IgD-negative memory B cell (primary cell): Measurements from ENCODE around the gene CLIC5. TPM values are rescaled to one million over a fixed set of nuclear protein-coding genes. Genes with fewer than 3 reads are reported as not detected.

Experiments used
- H3K27ac Mint-ChIP-seq, 3 donors: one replicate each; pipeline ENCODE4 v1.8.0; 2020 to 2022; ENCODE audit warnings: mild to moderate bottlenecking in 3 of 3, mixed read lengths in 3 of 3, moderate library complexity in 1 of 3
- H3K27me3 Mint-ChIP-seq: one replicate; pipeline ENCODE4 v1.8.0; 2021; ENCODE audit warnings: mixed read lengths
- H3K36me3 Mint-ChIP-seq: one replicate; pipeline ENCODE4 v1.8.0; 2020; ENCODE audit warnings: mild to moderate bottlenecking, mixed read lengths
- H3K4me1 Mint-ChIP-seq, 3 donors: one replicate each; pipeline ENCODE4 v1.8.0; 2020 to 2022; ENCODE audit warnings: mixed read lengths in 3 of 3, mild to moderate bottlenecking in 1 of 3
- H3K4me3 Mint-ChIP-seq, 4 donors: one replicate each; pipeline ENCODE4 v1.8.0; 2020 to 2022; ENCODE audit warnings: mild to moderate bottlenecking in 4 of 4, mixed read lengths in 4 of 4, moderate library complexity in 3 of 4
- H3K9me3 Mint-ChIP-seq, 3 donors: one replicate each; pipeline ENCODE4 v1.8.0; 2020 to 2021; ENCODE audit warnings: mixed read lengths in 3 of 3, mild to moderate bottlenecking in 1 of 3
- polyA plus RNA-seq: library from polyadenylated mRNA; unstranded; fragments of 300-500 nt; fragmentation: Illumina TruSeq; gene quantifications from one replicate; pipeline ENCODE4 v1.2.3, GENCODE V29; 2021

CLIC5 gene
- polyA plus RNA-seq, 1 donor from 2014 or later = 1.9 TPM

DNA sequence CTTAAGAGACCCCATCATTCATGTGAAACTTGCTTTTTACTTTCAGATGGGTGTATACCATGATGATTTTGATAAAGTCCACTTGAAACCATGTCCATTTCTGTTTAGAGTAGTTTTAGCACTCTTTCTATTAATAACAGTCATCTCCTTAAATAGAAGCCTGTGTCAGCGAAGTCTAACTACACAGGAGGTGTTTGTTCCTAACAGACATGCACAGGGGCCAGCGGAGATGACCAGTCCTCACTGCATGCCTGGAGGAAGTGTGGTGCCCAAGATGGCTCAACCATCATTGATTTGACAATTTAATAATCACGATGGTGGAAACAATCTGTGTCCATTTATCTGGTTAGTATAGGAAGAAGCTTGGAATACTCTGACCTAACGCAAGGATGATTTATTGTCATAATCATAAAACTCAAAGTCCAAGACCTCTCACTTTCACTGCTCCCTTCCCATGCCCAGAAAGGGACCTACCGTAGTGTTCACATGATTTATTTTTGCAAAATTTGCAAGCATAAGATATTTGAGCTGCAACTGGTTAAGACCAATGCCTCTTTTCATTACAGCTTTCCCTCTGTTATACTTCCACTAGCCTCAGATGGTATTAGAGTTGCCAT lies 31.0 kb upstream of the CLIC5 start:
- no peak overlapping the region for H3K27ac Mint-ChIP-seq
- no peaks in the 10 kb centered on the region for H3K36me3 Mint-ChIP-seq
- H3K4me1 Mint-ChIP-seq = peaks cover 0 to 3% (median 0%) of the 10 kb centered on the region in 3 donors
- H3K9me3 Mint-ChIP-seq = no peaks in the 10 kb centered on the region
- H3K4me3 Mint-ChIP-seq = no peak overlapping the region
- H3K27me3 Mint-ChIP-seq = no peaks in the 10 kb centered on the region

DNA sequence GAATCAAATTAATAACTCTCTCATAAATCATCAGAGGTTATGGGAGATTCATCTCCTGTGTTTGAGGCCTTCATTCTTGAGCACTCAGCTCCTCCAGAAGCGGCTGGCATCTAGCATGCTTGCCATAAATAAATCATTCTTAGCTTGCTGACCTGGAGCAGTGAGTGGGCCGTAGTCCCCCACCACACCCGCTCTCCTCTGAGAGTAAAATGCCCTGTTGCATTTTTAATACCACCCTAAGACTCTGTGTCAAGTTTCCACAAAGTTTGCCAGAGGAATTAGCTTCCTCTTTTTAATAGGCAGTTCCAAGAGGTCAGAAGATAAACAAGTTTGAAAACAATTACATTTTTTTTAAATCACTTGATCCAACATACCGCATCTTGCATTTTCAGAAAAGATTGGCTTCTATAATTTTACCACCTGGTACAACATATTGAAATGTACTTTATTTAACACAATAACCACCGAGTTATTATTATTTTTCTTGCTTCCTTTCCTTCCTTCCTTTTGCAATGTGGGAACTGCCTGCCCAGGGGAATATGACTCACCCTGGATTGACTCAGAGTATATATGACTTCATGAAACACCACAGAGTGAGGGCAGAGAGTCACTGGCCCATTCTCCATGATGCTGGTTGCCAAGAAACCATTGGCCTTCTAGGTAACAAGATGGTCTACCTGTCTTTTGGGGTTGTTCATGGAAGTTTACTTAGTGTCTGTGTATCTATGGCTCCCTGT lies 29.4 kb upstream of the CLIC5 start:
- no peaks in the 10 kb centered on the region for H3K36me3 Mint-ChIP-seq
- H3K27ac Mint-ChIP-seq = no peak overlapping the region
- no peak overlapping the region for H3K4me3 Mint-ChIP-seq
- no peaks in the 10 kb centered on the region for H3K9me3 Mint-ChIP-seq
- peaks cover 0 to 2% (median 0%) of the 10 kb centered on the region in 3 donors for H3K4me1 Mint-ChIP-seq
- H3K27me3 Mint-ChIP-seq = no peaks in the 10 kb centered on the region

DNA sequence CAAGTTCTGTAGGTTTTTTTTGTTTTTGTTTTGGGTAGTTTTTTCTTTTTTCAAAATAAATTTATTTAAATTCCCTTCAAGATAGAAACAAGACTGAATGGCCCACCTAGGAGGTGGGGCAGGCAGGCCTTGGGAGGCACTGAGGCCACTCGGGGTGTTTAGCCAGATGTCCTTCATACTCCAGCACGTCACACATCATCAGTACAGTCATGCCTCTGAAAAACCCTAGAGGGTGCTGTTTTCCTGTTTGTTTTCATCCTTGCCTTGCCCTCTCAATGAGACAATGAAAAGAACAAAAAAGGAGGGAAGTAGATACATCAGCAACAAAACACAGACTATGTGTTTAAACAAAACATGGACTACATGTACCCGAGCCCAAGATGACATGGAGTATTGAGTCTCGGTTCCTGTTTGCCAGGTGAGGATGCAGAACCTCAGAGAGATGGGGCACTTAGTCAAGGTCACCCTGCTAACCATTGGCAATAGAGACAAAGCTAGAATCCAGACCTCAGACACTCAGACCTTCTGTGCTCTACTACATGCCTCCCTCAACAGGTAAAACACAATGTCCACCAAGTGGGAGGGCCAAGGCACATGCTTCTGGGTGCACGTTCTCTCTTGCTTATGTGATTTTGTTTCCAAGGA lies 26.8 kb upstream of the CLIC5 start:
- Mint-ChIP-seq H3K36me3 (no peaks in the 10 kb centered on the region), H3K4me3 (no peak overlapping the region), H3K27me3 (peaks cover 2% of the 10 kb centered on the region), H3K4me1 (no peaks in the 10 kb centered on the region), H3K27ac (no peak overlapping the region), H3K9me3 (no peaks in the 10 kb centered on the region)

DNA sequence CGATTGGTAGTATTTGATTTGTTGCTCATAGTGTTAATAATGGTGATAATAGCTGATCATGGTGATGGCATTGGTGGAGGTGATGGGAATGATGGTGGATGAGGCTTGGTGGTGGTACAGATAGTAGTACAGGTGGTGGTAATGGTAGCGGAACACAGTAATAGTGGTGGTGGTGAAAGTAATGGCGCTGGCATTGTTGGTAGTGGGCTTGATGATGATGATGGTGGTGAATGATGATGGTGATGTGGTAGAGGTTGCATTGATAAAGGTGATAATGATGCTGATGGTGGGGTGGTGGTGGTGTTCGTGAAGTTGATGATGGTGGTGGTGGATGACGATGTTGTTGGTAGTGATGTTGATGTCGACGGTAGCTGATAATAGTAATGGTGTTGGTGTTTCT lies 24.6 kb upstream of the CLIC5 start:
- no peak overlapping the region for H3K4me3 Mint-ChIP-seq
- peaks cover 2% of the 10 kb centered on the region for H3K27me3 Mint-ChIP-seq
- no peaks in the 10 kb centered on the region for H3K36me3 Mint-ChIP-seq
- no peaks in the 10 kb centered on the region for H3K4me1 Mint-ChIP-seq
- H3K27ac Mint-ChIP-seq = no peak overlapping the region
- no peaks in the 10 kb centered on the region for H3K9me3 Mint-ChIP-seq

DNA sequence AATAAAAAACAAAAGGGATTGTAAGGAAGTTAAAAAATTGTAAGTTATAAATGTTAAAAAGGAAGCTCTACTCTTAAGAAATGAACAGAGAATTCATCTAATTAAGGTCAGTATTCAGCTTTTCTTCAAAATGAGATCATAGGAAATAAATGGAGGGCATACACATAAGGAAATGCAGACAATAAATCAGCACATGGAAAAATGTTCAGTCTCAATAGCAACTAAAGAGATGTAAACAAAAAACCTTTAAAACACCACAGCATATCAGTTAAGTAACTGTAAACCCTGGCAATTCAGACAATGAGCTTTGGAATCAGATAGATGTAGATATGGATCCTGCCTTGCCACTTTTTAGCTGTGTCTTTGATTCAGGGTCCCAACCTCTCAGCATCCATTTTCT lies 24.0 kb upstream of the CLIC5 start:
- Mint-ChIP-seq H3K27ac (no peak overlapping the region), H3K36me3 (no peaks in the 10 kb centered on the region), H3K4me1 (no peaks in the 10 kb centered on the region), H3K27me3 (peaks cover 2% of the 10 kb centered on the region), H3K4me3 (no peak overlapping the region), H3K9me3 (no peaks in the 10 kb centered on the region)

DNA sequence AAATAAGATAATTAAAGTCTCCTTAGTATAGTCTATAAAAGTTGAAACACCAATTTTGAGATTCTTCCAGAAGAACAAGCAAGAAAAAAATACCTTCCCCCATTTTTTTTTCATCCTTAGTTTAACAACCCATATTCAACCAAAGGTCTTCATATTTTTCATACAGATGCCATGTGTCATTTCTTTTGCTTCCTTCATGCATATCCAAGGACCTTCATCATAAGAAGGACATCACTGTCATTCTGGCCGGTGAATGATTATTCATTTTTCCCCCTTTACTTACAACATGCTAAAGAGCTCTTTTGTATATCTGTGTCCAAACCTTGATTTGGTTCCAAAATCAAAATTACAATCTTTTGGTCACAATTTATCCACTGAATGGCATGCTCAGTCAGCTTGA lies 21.3 kb upstream of the CLIC5 start:
- no peaks in the 10 kb centered on the region for H3K36me3 Mint-ChIP-seq

DNA sequence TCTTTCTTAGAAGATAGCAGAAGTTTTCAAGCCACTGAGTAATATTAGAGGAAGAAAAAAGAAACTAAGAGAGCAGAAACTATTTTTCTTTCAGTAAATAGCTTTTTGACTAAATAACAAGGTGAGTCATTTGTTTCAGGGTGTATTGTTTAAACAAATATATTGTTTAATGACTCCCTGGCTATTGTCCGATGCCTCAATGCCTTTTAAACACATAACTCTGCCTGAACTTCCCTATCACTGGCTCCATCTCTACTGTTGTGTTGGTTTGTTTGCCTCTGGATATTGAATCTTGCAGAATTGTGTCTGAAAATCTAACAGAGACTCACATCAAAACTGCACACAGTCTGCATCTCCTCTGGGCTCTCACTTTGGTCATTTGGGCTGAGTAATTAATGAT lies 19.6 kb upstream of the CLIC5 start:
- no peak overlapping the region for H3K4me3 Mint-ChIP-seq
- H3K9me3 Mint-ChIP-seq = peaks cover 0 to 1% (median 0%) of the 10 kb centered on the region in 3 donors
- H3K4me1 Mint-ChIP-seq = no peaks in the 10 kb centered on the region
- H3K27ac Mint-ChIP-seq = no peak overlapping the region
- H3K36me3 Mint-ChIP-seq = no peaks in the 10 kb centered on the region
- H3K27me3 Mint-ChIP-seq = peaks cover 2% of the 10 kb centered on the region

More for the DNA sequence above, 21.3 kb upstream of the CLIC5 start:
- H3K9me3 Mint-ChIP-seq = peaks cover 0 to under 1% (median 0%) of the 10 kb centered on the region in 3 donors
- H3K4me3 Mint-ChIP-seq = no peak overlapping the region
- no peak overlapping the region for H3K27ac Mint-ChIP-seq
- no peaks in the 10 kb centered on the region for H3K4me1 Mint-ChIP-seq
- peaks cover 2% of the 10 kb centered on the region for H3K27me3 Mint-ChIP-seq

DNA sequence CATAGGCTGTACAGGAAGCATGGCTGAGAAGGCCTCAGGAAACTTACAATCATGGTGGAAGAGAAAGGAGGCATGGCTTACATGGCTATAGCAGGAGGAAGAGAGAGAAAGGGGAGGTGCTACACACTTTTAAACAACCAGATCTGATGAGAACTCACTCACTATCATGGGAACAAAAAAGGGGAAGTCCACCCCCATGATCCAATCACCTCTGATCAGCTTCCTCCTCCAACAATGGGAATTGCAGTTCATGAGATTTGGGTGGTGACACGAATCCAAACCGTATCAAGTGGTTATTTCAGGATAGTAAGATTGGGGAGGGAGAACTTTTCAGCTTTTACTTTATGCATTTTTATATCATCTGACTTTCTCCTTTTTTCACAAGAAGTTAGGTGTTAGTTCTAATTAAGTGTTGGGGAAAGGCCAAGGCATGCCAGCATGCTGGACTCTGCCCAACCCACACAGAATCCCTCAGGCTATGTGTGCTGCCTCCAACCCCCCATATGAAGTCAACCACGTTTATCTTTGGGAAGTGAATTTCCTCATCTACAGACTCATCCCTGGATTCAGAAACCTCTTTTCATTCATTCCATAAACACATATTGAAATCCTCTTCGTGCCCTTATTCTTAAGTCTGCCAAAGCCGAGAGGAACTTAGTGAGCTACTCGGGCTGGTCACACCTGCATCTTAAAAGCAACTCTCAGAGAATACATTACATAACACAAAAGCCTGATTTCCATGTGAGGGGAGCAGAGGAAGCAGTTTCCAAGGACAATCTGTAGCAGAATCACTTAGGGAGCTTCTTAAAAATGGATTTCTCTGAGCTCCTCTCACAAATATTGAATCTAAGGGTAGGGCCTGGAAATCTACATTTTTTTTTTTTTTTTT lies 16.7 kb upstream of the CLIC5 start:
- H3K36me3 Mint-ChIP-seq = no peaks in the 10 kb centered on the region
- H3K27me3 Mint-ChIP-seq = peaks cover 12% of the 10 kb centered on the region
- peaks cover 0 to 1% (median 0%) of the 10 kb centered on the region in 3 donors for H3K9me3 Mint-ChIP-seq
- no peaks in the 10 kb centered on the region for H3K4me1 Mint-ChIP-seq
- H3K4me3 Mint-ChIP-seq = no peak overlapping the region
- H3K27ac Mint-ChIP-seq = no peak overlapping the region

DNA sequence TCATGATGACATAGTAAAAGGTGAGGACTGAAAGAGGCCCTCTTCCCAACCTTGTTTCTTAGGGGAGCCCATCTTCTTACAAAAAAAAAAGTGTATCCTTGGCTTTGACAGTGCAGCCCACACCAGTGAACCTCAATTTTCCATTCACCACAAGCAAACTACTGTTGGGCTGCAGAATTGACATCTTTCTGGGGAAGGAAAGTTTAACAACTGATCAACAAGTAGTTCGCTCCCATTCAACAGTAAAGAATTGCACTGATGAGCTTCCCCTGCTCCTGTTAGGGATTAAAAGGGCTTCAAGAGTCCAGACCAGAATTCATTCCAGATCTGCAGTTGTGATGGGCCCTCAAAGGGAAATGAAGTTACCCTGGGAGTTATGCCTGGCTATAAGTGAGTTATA lies 13.9 kb upstream of the CLIC5 start:
- Mint-ChIP-seq H3K27ac (no peak overlapping the region), H3K36me3 (peaks cover 1% of the 10 kb centered on the region), H3K4me3 (no peak overlapping the region), H3K27me3 (peaks cover 16% of the 10 kb centered on the region), H3K4me1 (no peaks in the 10 kb centered on the region), H3K9me3 (peaks cover 0 to 1% (median 0%) of the 10 kb centered on the region in 3 donors)

DNA sequence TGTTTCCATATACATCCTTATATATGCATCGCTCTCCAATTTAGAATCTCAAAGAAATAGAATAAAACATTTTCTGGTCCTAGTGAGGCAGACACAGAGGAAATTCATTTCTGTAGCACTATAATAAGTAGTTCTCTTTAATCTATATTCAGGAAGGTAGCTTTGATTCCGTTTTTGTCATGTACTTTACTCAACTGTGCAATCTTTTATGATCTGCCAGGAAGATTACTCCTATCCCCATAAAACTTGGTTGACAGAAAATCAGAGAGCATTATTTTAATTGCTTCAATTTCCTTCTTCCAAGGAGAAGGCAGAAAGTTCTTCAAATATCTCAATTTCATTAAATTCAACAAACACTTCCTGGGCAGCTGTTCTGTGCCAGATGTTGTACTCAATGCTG lies 10.6 kb upstream of the CLIC5 start:
- H3K27me3 Mint-ChIP-seq = peaks cover 22% of the 10 kb centered on the region
- no peaks in the 10 kb centered on the region for H3K4me1 Mint-ChIP-seq
- H3K27ac Mint-ChIP-seq = no peak overlapping the region
- no peak overlapping the region for H3K4me3 Mint-ChIP-seq
- peaks cover 0 to 1% (median 0%) of the 10 kb centered on the region in 3 donors for H3K9me3 Mint-ChIP-seq
- H3K36me3 Mint-ChIP-seq = peaks cover 1% of the 10 kb centered on the region

DNA sequence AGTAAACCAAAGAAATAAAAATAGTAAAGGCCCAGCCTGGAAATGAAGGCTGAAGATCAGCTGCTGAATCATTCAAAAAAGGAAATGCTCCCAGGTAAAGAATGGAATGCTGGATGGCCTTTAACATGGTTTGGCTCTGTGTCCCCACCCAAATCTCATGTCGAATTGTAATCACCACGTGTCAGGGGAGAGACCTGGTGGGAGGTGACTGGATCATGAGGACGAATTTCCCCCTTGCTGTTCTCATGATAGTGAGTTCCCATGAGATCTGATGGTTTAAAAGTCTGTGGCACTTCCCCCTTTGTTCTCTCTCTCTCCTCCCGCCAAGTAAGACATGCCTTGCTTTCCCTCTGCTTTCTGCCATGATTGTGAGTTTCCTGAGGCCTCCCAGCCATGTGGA lies 9.9 kb upstream of the CLIC5 start:
- H3K9me3 Mint-ChIP-seq = peaks cover 0 to 1% (median 0%) of the 10 kb centered on the region in 3 donors
- H3K27me3 Mint-ChIP-seq = peaks cover 24% of the 10 kb centered on the region
- H3K4me1 Mint-ChIP-seq = no peaks in the 10 kb centered on the region
- H3K27ac Mint-ChIP-seq = no peak overlapping the region
- H3K4me3 Mint-ChIP-seq = no peak overlapping the region
- H3K36me3 Mint-ChIP-seq = peaks cover 1% of the 10 kb centered on the region

DNA sequence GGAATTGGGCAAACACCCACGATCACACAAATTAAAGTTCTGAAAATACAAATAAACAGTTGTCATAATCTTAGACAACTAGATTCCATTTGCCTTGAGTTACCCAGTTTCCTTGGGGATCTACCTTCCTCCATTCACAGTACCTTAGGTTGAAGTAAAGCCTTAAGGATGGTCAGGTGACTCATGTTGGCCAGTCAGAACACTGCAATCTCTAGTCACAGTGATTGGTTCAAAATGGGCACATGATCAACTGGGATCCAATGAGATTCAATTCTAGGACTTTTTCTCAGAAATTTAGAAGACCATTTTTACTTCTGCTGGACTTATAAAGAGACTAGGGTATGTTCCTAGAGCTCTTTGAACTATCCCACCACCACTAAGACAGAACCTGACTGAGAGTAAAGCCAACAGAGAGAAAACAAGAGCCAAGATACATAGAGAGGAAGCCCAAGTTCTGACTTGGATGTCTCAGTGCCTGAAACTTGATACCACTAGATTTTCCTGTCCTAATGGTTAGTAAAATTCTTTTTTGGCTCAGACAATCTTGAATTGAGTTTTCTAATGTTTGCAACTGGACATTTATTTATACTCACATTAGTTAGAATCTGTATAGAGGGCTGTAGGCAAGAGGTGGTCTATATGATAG lies 8.6 kb upstream of the CLIC5 start:
- Mint-ChIP-seq H3K27ac (no peak overlapping the region), H3K27me3 (peaks cover 18% of the 10 kb centered on the region), H3K9me3 (peaks cover 0 to 1% (median 0%) of the 10 kb centered on the region in 3 donors), H3K36me3 (peaks cover 1% of the 10 kb centered on the region), H3K4me3 (no peak overlapping the region), H3K4me1 (no peaks in the 10 kb centered on the region)

DNA sequence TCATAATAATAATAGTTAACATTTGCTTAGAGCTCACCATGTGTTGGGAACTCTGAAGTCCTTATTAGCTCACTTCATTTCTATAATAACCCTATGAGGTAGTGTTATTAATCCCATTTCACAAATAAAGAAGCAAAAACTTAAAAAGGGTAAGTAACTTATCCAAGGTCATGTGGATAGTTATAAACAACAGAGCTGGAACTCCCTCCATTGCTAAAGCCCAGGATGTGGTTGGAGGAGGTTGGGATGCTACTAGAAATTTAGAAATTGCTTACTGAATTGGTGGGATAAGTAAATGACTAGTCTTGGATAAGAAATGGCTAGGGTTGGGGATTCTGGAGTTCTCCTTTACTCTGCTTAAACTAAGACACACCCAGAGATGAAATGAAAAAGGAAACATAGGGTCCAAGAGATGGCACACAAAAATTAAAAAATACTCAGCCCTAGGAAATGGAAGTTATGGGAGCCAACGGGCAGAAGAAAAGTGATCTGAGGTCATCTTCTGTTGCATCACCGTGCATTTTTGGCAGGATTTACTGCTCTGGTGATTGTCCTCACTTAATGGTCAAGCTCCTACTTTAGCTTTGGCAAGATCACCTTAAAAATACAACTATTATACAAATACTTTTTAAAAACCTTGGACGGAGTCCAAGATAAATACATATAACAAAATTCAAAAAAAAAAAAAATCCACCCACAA lies 7.7 kb upstream of the CLIC5 start:
- Mint-ChIP-seq H3K4me3 (no peak overlapping the region), H3K9me3 (peaks cover 0 to 1% (median 0%) of the 10 kb centered on the region in 3 donors), H3K36me3 (peaks cover 1% of the 10 kb centered on the region), H3K4me1 (no peaks in the 10 kb centered on the region), H3K27ac (no peak overlapping the region), H3K27me3 (peaks cover 14% of the 10 kb centered on the region)
